Stimulated activated CD8-positive, alpha-beta memory T cell treated with anti-CD3 and anti-CD28 coated beads, Interleukin-15, amount 100 ng/mL, for 1 hour (primary cell): Measurements from ENCODE around the gene ZNF655.
"Not testable (repeated sequence)": the region's sequence is repeated elsewhere in the genome, so short reads cannot be mapped to it uniquely, and the experiment has no call there.

ENCODE experiments used
- DNase-seq: peaks from one replicate; pipeline ENCODE4 v3.0.0-alpha.2; 2020; ENCODE audit warnings: low read depth

Gene ZNF655, protein sequence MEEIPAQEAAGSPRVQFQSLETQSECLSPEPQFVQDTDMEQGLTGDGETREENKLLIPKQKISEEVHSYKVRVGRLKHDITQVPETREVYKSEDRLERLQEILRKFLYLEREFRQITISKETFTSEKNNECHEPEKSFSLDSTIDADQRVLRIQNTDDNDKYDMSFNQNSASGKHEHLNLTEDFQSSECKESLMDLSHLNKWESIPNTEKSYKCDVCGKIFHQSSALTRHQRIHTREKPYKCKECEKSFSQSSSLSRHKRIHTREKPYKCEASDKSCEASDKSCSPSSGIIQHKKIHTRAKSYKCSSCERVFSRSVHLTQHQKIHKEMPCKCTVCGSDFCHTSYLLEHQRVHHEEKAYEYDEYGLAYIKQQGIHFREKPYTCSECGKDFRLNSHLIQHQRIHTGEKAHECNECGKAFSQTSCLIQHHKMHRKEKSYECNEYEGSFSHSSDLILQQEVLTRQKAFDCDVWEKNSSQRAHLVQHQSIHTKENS

DNA sequence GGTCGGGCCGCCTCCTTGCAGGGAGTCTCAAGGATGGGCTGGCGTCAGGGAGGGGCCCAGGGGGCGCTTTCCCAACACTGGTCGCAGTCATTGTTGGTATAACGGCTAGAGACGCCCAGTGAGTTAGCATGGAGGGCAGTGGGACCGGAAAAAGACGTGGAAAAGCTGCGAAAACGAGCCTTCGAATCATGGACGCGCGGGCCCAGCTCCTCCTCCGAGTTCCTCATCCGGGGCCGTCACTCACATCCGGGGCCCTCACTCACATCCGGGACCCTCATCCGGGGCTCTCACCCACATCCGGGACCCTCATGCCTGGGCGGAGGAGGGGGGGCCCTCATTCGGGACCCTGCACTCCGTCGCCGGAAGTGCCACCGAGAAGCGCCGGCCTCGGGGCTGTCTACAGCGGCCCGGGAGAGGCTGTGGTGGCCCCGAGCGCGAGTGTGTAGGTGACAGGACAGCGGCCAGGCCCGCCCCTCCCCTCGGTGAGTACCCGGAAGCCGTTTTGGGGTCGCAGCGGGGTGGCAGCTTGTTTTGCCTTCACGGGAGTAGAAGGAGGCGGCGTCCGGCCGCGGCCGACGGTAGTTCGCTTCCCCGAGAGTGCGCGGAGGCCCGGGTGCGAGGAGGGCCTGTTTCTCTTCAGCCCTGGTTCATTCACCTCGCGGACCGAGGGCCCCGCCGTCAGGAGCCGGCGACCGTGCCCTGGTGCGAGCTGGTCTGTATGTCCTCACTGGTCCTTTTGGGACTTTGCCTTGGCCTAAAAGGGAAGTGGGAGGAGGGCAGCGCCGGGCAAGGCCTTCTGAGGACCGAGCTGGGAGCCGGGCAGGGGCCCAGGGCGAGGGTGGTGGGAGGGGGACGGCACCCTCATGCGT lies at the start of gene ZNF655:
TSS of gene ZNF655 (plus strand) at position 337 of the 869 bp plus-strand sequence. CDS start 1,918 bp downstream, outside the sequence.
- peak; percentile 84 for DNase-seq

DNA sequence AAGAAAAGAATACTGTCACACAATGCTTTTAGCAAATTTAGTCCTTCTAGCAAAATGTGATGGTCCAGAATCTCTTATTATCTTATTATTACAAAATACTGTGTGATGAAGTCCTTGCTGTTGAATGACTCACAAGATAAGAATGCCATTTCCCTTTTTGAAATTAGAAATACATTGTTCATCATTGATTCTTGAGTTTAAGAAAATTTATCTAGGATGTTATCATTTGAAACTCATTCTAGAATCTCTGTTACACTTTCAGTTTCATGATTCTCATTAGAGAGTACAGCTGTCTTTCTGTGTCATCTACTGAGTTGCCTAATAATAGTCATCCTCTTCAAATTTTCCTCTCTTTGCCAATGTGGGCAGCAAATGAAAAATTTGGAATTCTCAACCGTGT lies 44.4 kb upstream of the ZNF655 start:
- DNase-seq: no peak

DNA sequence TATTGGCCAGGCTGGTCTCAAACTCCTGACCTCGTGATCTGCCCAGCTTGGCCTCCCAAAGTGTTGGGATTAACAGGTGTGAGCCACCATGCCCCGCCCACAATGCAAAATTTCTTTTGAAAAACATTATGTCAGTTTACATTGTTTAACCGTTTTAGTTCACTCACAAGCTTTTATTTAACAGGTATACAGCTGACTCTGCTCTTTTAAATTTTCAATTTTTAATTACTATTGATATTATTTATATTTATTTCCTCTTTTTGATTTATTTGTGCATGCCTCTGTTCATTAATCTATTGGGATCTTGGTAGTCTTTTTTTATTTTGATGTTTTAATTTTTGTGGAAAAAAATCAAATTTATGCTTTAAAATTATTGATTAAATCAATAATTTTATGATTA lies 37.0 kb upstream of the ZNF655 start:
- no peak for DNase-seq

DNA sequence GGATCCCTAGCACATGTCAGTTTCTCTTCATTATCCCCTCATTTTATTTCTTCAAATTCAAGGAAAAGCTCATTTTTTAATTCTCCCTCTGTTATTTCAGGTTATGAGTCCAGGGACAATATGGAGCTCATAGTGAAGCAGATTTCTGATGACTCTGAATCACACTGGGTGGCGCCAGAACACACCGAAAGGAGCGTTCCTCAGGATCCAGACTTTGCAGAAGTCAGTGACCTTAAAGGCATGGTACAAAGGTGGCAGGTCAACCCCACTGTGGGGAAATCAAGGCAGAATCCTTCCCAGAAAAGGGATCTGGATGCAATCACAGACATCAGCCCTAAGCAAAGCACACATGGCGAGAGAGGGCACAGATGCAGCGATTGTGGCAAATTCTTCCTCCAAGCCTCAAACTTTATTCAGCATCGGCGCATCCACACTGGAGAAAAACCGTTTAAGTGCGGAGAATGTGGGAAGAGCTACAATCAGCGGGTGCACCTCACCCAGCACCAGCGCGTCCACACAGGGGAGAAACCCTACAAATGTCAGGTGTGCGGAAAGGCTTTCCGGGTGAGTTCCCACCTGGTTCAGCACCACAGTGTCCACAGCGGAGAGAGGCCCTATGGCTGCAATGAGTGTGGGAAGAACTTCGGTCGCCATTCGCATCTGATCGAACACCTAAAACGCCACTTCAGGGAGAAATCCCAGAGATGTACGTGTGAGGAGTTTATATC lies 32.6 kb upstream of the ZNF655 start:
- no peak for DNase-seq

DNA sequence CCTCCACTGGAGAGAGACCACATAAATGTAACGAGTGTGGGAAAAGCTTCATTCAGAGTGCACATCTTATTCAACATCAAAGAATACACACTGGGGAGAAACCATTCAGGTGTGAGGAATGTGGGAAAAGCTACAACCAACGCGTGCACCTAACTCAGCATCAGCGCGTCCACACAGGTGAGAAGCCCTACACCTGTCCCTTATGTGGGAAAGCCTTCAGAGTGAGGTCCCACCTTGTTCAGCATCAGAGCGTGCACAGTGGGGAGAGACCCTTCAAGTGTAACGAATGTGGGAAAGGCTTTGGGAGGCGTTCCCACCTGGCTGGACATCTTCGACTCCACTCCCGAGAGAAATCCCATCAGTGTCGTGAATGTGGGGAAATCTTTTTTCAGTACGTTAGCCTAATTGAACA lies 27.1 kb upstream of the ZNF655 start:
- DNase-seq: no peak

DNA sequence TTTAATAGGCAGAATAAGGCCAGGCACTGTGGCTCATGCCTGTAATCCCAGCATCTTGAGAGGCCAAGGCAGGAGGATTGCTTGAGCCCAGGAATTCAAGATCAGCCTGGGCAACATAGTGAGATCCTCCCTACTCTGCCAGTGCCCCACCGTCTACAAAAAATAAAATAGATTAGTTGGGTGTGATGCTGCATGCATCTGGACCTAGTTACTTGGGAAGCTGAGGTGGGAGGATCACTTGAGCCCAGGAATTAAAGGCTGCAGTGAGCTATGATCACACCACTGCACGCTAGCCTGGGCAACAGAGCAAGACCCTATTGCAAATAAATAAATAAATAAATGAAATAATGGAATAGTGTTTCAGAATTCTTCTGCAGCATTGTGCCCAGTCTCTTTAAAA lies 22.8 kb upstream of the ZNF655 start:
- DNase-seq: no peak

DNA sequence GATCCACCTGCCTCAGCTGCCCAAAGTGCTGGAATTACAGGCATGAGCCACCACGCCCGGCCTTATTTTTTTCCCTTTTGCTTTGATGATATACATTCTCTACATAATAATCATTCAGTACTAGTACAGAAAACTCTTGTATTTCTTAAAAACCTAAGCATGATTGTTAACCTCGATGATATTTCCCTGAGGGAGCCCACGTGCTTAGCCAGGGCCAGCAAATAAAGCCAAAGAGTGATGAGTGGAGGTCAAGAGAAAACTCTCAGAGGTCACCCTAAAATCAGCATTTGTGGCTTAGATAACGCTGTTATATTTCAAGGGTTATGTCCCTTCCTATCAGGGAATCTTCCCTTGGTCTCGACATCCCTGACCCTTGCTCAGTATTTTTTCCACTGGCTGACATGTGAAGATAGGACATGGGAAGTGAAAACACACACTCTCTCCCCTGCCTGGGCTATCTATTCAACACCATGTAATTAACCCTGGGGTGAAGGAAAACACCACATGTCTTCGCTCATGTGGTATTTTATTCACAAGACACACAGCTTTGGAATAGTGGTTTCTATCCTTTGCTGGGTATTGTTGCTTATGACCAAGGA lies 19.1 kb upstream of the ZNF655 start:
- DNase-seq: no peak

DNA sequence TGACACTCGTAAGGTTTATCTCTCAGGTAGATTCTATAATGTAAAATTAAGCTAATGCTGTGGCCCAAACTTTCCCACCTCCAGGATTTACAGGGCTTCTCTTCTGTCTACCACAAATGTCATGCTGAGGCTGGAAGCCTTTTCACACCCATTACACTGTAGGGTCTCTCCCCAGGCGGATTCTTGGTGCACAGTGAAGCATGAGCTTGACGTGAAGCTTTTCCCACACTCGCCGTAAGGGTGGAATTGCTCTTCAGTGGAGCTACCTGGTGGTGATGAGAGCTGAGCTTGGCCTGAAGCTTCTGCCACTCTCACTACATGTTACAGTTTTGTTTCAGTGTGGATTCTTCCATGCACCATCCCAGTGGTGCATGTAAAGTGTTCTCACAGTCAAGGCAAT lies 17.9 kb upstream of the ZNF655 start:
- no peak for DNase-seq

DNA sequence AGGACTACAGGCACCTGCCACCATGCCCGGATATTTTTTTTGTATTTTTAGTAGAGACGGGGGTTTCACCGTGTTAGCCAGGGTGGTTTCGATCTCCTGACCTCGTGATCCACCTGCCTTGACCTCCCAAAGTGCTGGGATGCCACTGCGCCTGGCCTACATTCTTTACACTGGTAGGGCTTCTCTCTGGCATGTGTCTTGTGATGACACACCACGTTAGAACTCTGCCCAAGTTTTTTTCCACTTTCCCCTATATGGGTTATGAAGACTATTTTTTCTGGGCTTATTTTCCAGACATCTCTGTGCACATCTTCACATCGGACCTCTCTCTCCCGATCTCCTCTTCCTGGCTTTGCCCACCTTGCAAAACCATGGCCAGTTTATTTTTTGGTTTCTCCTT lies 17.2 kb upstream of the ZNF655 start:
- DNase-seq: no peak

DNA sequence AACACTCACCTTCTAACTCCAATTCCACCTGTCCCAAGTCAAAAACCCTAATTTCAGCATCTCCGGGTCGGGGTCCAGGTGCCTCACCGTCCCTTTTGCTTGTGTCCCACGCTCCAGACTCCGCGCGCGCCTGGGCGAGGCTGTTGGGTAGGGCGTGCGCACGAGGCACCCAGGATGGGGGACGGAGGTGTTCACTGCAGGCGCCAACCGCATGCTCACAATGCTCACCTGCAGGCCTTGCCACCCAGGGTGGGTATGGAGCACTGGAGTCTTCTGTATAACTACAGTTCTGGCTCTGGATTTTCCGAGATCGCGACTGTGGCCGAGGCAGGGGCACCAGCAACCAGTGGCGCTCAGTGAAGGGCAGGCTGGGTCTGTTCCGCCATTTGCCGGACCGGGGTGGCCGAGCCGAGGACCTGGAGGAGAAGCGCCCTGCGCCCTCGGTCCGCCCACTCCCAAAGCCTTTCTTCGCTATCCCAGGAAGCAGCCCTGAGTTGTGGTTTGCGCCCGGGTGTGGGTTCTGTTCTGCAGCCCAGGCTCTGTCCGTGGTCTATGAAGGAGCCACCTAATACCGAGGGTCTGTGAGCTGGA lies 15.3 kb upstream of the ZNF655 start:
- DNase-seq: no peak

DNA sequence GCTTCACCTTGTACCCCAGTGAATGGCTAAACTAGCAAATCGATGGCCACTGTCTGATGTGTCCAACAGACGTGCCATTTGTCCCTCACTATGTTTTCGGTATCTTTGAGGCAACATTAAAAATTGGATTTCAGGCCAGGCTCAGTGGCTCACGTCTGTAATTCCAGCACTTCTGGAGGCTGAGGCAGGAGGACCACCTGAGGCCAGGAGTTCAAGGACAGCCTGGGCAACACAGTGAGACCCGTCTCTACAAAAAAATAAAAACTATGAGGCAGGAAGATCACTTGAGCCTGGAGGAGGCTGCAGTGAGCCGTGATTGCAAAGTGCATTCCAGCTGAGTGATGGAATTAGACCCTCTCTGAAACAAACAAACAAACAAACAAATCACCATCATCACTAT lies 14.5 kb upstream of the ZNF655 start:
- DNase-seq: no peak

DNA sequence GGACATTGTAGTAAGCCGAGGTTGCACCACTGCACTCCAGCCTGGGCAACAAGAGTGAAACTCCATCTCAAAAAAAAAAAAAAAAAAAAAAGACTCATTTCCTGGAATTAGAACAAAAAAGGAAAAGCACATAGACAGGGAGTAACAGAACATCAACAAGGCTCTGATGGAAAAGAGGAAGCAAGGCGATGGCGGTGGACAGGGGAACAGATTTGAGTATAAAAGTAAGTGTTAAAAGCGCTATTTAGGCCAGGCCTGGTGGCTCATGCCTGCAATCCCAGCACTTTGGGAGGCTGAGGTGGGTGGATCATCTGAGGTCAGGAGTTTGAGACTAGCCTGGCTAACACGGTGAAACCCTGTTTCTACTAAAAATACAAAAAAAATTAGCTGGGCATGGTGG lies 13.1 kb upstream of the ZNF655 start:
- not testable (repeated sequence) for DNase-seq

DNA sequence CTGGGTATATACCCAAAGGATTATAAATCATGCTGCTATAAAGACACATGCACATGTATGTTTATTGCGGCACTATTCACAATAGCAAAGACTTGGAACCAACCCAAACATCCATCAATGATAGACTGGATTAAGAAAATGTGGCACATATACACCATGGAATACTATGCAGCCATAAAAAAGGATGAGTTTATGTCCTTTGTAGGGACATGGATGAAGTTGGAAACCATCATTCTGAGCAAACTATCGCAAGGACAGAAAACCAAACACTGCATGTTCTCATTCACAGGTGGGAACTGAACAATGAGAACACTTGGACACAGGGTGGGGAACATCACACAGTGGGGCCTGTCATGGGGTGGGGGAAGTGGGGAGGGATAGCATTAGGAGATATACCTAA lies 8.9 kb upstream of the ZNF655 start:
- DNase-seq: not testable (repeated sequence)

DNA sequence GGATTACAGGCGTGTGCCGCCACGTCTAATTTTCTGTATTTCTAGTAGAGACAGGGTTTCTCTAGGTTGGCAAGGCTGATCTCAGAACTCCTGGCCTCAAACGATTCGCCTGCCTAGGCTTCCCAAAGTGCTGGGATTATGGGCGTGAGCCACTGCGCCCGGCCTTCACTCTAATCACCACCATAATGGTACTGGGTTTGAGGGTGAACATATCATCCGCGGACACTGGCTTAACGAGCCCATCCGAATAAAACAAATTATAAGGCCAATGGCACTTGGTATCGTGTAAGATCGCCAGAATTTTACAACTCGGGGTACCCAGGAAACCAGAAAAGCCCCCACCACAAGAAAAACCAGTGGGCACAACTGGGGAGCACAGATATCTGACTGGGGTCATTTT lies 7.1 kb upstream of the ZNF655 start:
- no peak for DNase-seq

DNA sequence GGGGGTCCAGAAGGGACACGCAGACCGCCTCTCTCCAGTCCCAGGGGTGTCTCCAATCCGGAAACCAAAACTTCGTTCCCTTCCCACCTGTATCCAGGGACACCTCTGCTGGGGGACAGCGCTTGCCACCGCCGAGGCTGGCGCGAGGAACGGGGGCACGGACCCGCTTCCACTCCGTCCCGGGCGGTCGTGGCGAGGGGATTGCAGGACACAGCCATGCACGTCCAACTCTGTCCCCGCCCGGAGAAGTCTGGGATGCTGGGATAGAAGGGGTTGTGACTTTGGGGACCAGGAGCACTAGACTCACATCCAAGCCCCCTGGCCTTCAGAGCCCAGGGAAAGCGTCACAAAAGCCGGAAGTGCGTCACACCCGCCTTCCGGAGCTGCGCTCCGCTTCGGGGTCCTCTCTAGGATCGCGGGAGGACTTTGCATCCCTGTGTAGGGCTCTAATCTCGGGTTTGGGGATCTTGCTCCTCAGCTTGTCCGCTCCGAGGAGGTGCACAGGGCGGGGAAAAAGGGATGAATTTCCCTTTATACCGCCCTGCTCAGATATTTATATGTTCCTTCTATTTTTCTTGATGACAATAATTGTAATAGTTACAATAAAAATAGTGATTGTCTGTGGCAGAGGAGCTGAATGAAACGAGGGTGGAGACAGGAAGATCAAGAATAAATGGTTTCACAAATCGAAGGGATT lies 6.5 kb upstream of the ZNF655 start, which contains the start of gene FAM200A:
TSS of gene FAM200A (minus strand) at position 348 of the 697 bp plus-strand sequence. CDS start 3,707 bp downstream, outside the sequence.
- peak; percentile 63 for DNase-seq

DNA sequence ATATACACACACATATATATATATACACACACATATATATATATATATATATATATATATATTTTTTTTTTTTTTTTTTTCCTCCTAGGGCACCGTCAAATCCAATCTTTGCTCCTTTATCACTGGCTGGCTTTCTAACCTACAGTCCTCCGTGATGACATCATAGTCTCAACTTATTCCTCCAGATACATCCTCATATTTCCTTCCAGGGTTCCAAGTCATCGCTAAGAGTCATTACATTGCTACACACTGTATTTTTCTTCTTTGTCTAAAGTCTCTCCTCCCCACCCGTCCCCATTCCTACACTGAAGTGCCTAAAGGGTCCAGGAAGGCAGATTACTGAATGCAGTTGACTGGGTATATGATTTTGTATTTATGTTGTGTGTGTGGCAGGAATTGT lies 5.4 kb upstream of the ZNF655 start:
- no peak for DNase-seq

DNA sequence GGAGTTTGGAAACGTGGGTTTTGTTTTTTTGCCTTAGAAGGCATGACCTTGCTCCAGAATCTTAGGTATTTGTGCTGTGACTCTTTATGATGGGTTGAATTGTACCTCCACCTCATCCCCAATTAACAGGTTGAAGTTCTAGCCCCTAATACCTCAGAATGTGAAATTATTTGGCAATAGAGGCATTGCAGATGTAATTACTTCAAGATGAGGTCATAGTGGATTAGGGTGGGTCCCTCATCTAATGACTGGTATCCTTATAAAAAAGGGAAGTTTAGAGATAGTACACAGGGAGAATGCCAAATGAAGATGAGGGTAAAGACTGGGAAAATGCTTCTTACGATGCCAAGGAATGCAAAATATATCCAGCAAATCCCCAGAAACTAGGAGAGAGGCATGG lies 3.5 kb upstream of the ZNF655 start:
- no peak for DNase-seq

DNA sequence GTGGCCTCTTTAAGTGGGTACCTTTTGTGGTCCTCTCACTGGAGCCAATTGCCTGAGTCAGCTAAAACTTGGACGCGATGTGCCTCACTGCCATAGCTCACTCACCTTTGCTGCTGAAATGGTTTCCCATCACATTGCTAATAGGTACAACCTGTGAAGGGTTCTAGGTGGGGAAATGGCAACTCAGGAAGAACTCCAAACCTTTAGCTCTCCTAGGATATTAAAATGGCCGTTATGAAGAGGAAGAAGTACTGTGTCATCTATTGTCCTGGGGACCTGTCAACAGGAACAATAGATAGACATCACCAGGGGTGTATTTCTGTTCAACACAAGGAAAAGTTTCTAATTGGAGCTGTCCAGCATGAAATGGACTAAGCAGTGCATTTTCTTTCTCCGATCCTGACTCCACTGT lies 1.2 kb upstream of the ZNF655 start:
- no peak for DNase-seq

DNA sequence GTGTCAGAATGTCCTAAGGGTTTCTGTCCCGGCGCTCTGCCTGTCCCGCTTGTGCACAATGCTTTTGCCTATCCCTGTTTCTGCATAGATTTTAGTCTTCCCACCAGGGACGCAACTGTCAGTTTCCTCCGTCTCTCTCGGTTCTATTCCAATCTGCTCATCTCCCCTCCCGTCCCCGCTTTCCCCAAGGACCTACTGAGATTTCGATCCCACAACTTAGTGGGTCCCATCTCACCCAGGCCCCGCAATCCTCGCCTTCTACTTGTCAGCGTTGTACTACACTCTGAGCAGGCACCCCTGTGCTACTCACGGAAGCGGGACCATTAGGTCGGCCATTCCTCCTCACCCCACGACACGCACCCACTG lies 519 bp upstream of the ZNF655 start:
- no peak for DNase-seq

DNA sequence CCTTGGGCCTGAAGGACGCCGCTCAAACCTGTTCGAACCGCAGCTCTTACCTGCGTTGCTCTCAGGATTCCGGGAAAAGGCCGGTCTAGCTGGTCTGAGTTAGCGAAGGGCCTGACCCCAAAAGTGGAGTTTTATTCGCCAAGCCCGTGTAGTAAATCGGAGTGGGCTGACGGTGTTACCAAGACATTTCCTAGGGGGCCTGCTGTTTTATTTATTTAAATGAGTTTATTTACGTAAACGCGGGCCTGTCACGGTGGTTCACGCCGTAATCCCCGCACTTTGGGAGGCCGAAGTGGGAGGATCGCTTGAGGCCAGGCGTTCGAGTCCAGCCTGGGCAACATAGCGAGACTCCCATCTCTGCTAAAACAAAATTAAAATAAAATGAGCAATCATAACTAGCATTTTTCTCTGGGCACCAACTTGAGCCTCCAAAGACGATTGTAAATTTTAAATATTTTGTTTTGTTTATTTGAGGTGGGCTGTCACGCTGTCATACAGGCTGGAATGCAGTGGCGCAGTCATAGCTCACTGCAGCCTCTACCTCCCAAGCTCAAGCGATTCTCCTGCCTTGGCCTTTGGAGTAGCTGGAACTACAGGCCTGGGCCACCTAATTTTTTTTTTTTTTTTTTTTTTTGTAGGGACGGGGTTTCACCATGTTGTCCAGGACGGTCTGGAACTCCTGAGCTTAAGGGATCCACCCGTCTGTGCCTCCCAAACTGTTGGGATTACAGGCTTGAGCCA lies 903 bp downstream of the ZNF655 start:
- no peak for DNase-seq
